ENCODE results near the gene PTGFR. TPM values are rescaled to one million over a fixed set of nuclear protein-coding genes. Genes with fewer than 3 reads are reported as not detected.

Gene PTGFR
- total and polyA plus RNA-seq, 2 donors (not counting 1 experiment from before 2014, with no cell fraction given) = not detected

DNA sequence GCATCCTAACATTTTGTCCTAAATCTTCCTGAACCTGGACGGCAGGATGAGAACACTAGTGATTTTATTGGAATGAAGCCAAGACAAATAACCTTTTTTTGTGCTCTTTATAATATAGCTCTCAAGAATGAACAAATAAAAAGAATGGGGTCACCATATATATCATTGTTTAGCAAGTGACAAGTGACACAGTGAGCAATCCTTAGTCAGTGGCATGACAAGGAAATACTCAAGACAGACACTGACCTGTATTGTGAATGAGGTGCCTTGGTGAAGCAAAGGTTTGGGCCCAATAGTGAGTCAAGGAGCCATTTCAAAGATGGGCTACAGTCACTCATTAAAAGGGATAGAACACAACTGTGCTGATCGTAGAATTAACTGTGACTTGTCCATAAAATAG is 35.7 kb downstream of the PTGFR start:
- Histone ChIP-seq H3K9me3 (ENCODE audit: control extremely low read depth in 1 of 3, control insufficient read depth in 2 of 3, insufficient read depth in 1 of 3, low read length in 2 of 3) (peaks cover 0 to 1% (median 0%) of the 10 kb centered on the region in 3 donors), H2AFZ (ENCODE audit: insufficient read depth, low read depth, low read length, poor library complexity, severe bottlenecking) (no peak overlapping the region), H3K79me2 (ENCODE audit: control insufficient read depth, insufficient read depth, low read length) (no peaks in the 10 kb centered on the region), H3K27ac (ENCODE audit: low read length in 2 of 2) (no peak overlapping the region), H3K4me1 (ENCODE audit: control insufficient read depth in 2 of 2, insufficient read depth in 2 of 2, low read length in 2 of 2) (no peaks in the 10 kb centered on the region), H3K4me2 (replicated peaks; ENCODE audit: low read depth, low read length, poor library complexity, severe bottlenecking) (no peak overlapping the region), H3K36me3 (replicated peaks in 1 of 2; ENCODE audit: control extremely low read depth in 1 of 2, control insufficient read depth in 1 of 2, extremely low read depth in 1 of 2, insufficient read depth in 2 of 2, low read length in 1 of 2) (no peaks in the 10 kb centered on the region), H3K27me3 (replicated peaks in 1 of 4; ENCODE audit: control extremely low read depth in 1 of 4, control insufficient read depth in 3 of 4, insufficient read depth in 4 of 4, low read length in 3 of 4) (no peaks in the 10 kb centered on the region), H3K9ac (ENCODE audit: low read length) (no peak overlapping the region), H4K20me1 (ENCODE audit: control insufficient read depth, insufficient read depth, low read length, poor library complexity, severe bottlenecking) (no peaks in the 10 kb centered on the region), H3K4me3 (ENCODE audit: control extremely low read depth in 1 of 5, extremely low read depth in 1 of 5, insufficient read depth in 1 of 5, low read depth in 2 of 5, low read length in 4 of 5) (no peak overlapping the region)
- ChIA-PET POLR2A (no interaction called here), CTCF (no interaction called here)
- ATAC-seq (ENCODE audit: low read depth) = no peak
- Mint-ChIP-seq H3K27ac (no peak overlapping the region), H3K27me3 (no peaks in the 10 kb centered on the region), H3K4me3 (no peak overlapping the region), H3K4me1 (no peaks in the 10 kb centered on the region), H3K9me3 (ENCODE audit: insufficient read depth) (no peaks in the 10 kb centered on the region)
- WGBS (ENCODE audit: insufficient coverage) = 78% methylated on average over 1 of the region's 2 CpGs
- TF ChIP-seq EZH2 (IDR thresholded peaks at IDR 0.05; ENCODE audit: borderline replicate concordance, insufficient read depth, low read depth, low read length, poor library complexity, severe bottlenecking) = no peak
- intact Hi-C loops (cut with micrococcal nuclease) = no loop called here
- no peak for DNase-seq

DNA sequence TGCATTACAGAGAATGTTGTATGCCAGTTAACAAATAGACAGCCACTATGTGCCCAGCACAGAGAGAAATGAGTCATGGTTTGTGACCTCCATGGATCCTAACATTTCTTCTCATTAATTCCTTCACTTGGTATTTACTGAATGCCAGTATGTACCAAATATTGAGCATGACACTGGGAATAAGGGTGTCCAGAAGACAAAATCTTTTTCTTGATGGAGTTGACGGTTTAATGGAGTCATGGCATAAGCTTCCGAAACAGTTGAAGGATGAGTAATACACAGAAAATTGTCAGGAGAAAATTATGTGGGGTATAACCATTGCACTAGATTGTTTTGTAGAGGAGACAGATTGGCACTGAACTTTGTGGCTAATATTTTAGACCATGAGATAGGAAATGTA is 36.9 kb downstream of the PTGFR start:
- no peaks in the 10 kb centered on the region for H3K4me1 ChIP-seq (ENCODE audit: control insufficient read depth in 2 of 2, insufficient read depth in 2 of 2, low read length in 2 of 2)
- CTCF ChIA-PET = no interaction called here
- H3K9ac ChIP-seq (ENCODE audit: low read length) = no peak overlapping the region
- no peak for ATAC-seq (ENCODE audit: low read depth)
- no peak overlapping the region for H3K4me2 ChIP-seq (replicated peaks; ENCODE audit: low read depth, low read length, poor library complexity, severe bottlenecking)
- H3K27ac ChIP-seq (ENCODE audit: low read length in 2 of 2) = no peak overlapping the region
- H4K20me1 ChIP-seq (ENCODE audit: control insufficient read depth, insufficient read depth, low read length, poor library complexity, severe bottlenecking) = no peaks in the 10 kb centered on the region
- peaks cover 0 to 1% (median 0%) of the 10 kb centered on the region in 3 donors for H3K9me3 ChIP-seq (ENCODE audit: control extremely low read depth in 1 of 3, control insufficient read depth in 2 of 3, insufficient read depth in 1 of 3, low read length in 2 of 3)
- TF ChIP-seq EZH2 (IDR thresholded peaks at IDR 0.05; ENCODE audit: borderline replicate concordance, insufficient read depth, low read depth, low read length, poor library complexity, severe bottlenecking) = no peak
- TF ChIP-seq, protein P1, sequence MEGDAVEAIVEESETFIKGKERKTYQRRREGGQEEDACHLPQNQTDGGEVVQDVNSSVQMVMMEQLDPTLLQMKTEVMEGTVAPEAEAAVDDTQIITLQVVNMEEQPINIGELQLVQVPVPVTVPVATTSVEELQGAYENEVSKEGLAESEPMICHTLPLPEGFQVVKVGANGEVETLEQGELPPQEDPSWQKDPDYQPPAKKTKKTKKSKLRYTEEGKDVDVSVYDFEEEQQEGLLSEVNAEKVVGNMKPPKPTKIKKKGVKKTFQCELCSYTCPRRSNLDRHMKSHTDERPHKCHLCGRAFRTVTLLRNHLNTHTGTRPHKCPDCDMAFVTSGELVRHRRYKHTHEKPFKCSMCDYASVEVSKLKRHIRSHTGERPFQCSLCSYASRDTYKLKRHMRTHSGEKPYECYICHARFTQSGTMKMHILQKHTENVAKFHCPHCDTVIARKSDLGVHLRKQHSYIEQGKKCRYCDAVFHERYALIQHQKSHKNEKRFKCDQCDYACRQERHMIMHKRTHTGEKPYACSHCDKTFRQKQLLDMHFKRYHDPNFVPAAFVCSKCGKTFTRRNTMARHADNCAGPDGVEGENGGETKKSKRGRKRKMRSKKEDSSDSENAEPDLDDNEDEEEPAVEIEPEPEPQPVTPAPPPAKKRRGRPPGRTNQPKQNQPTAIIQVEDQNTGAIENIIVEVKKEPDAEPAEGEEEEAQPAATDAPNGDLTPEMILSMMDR (IDR thresholded peaks at IDR 0.05) = no peak
- H3K4me3 Mint-ChIP-seq = no peak overlapping the region
- intact Hi-C loops (cut with micrococcal nuclease) = no loop called here
- H3K27me3 Mint-ChIP-seq = no peaks in the 10 kb centered on the region
- no peaks in the 10 kb centered on the region for H3K79me2 ChIP-seq (ENCODE audit: control insufficient read depth, insufficient read depth, low read length)
- no peaks in the 10 kb centered on the region for H3K27me3 ChIP-seq (replicated peaks in 1 of 4; ENCODE audit: control extremely low read depth in 1 of 4, control insufficient read depth in 3 of 4, insufficient read depth in 4 of 4, low read length in 3 of 4)
- POLR2A ChIA-PET = no interaction called here
- 94% methylated on average over 2 of the region's 2 CpGs for WGBS (ENCODE audit: insufficient coverage)
- no peaks in the 10 kb centered on the region for H3K9me3 Mint-ChIP-seq (ENCODE audit: insufficient read depth)
- H2AFZ ChIP-seq (ENCODE audit: insufficient read depth, low read depth, low read length, poor library complexity, severe bottlenecking) = no peak overlapping the region
- DNase-seq = no peak
- no peaks in the 10 kb centered on the region for H3K36me3 ChIP-seq (replicated peaks in 1 of 2; ENCODE audit: control extremely low read depth in 1 of 2, control insufficient read depth in 1 of 2, extremely low read depth in 1 of 2, insufficient read depth in 2 of 2, low read length in 1 of 2)
- no peak overlapping the region for H3K27ac Mint-ChIP-seq
- H3K4me3 ChIP-seq (ENCODE audit: control extremely low read depth in 1 of 5, extremely low read depth in 1 of 5, insufficient read depth in 1 of 5, low read depth in 2 of 5, low read length in 4 of 5) = no peak overlapping the region
- no peaks in the 10 kb centered on the region for H3K4me1 Mint-ChIP-seq

Measured in B cell (primary cell).